Ureter (tissue), 1 donor: ENCODE results near the gene ARHGAP42. TPM values are rescaled to one million over a fixed set of nuclear protein-coding genes. Genes with fewer than 3 reads are reported as not detected.

ENCODE experiments used
- DNase-seq: peaks from one replicate; pipeline ENCODE4 v3.0.0-alpha.2; 2020; ENCODE audit warnings: low spot score
- total RNA-seq: library from RNA; stranded (reverse); gene quantifications from one replicate; pipeline ENCODE4 v1.2.4, GENCODE V29; 2023
- donor health status: DM: yes; HTN: yes; CAD: no.

Gene ARHGAP42
- total RNA-seq, 1 donor from 2014 or later, result 32.6 TPM

GRCh38 chr11:100681064-100681502, 6.0 kb upstream of the ARHGAP42 start:
- peak; percentile 79 for DNase-seq

- DNase-seq, result no peak
Measured at GRCh38 chr11:100682247-100682969, 4.7 kb upstream of the ARHGAP42 start.

GRCh38 chr11:100683126-100683525, 4.0 kb upstream of the ARHGAP42 start:
- DNase-seq, result no peak

GRCh38 chr11:100684101-100685065, 2.7 kb upstream of the ARHGAP42 start:
- no peak for DNase-seq

- DNase-seq, result no peak
Measured at GRCh38 chr11:100686476-100687053, 523 bp upstream of the ARHGAP42 start.

GRCh38 chr11:100687630-100688395, 725 bp downstream of the ARHGAP42 start:
- peak; percentile 61 for DNase-seq

GRCh38 chr11:100689141-100689540, 2.1 kb downstream of the ARHGAP42 start:
- no peak for DNase-seq

GRCh38 chr11:100691896-100692653, 5.0 kb downstream of the ARHGAP42 start:
- DNase-seq, result no peak

GRCh38 chr11:100695911-100696310, 8.8 kb downstream of the ARHGAP42 start:
- DNase-seq, result no peak

- DNase-seq, result no peak
Measured at GRCh38 chr11:100703139-100703538, 16.1 kb downstream of the ARHGAP42 start.

- no peak for DNase-seq
Measured at GRCh38 chr11:100703801-100704575, 16.9 kb downstream of the ARHGAP42 start.

GRCh38 chr11:100705447-100705846, 18.4 kb downstream of the ARHGAP42 start:
- DNase-seq, result no peak

GRCh38 chr11:100706179-100706578, 19.1 kb downstream of the ARHGAP42 start:
- DNase-seq, result no peak

- DNase-seq, result no peak
Measured at GRCh38 chr11:100709233-100709957, 22.3 kb downstream of the ARHGAP42 start.

- no peak for DNase-seq
Measured at GRCh38 chr11:100711984-100712383, 24.9 kb downstream of the ARHGAP42 start.

GRCh38 chr11:100712583-100712982, 25.5 kb downstream of the ARHGAP42 start:
- no peak for DNase-seq

GRCh38 chr11:100715165-100715761, 28.2 kb downstream of the ARHGAP42 start:
- no peak for DNase-seq

GRCh38 chr11:100716838-100717237, 29.8 kb downstream of the ARHGAP42 start:
- no peak for DNase-seq

GRCh38 chr11:100719362-100719761, 32.3 kb downstream of the ARHGAP42 start:
- no peak for DNase-seq
